Trophoblast cell (in vitro differentiated cells and primary cell): ENCODE results near the gene UPF1.

Source experiments
- DNase-seq, 2 donors: peaks; one replicate each; pipeline ENCODE4 v3.0.0-alpha.2; 2016
- H2AFZ ChIP-seq: 2 replicates; pipeline ENCODE4 v1.6.1; 2013; ENCODE audit warnings: low read length, moderate library complexity, mild to moderate bottlenecking; ENCODE audit not compliant: insufficient read depth, poor library complexity
- H2AK5ac ChIP-seq: 2 replicates; pipeline ENCODE4 v1.6.1; 2013; ENCODE audit warnings: mild to moderate bottlenecking, low read length
- H2BK120ac ChIP-seq: 2 replicates; pipeline ENCODE4 v1.6.1; 2013; ENCODE audit warnings: low read length, mild to moderate bottlenecking, moderate library complexity; ENCODE audit not compliant: insufficient read depth, poor library complexity
- H2BK12ac ChIP-seq: 2 replicates; pipeline ENCODE4 v1.6.1; 2013; ENCODE audit warnings: mild to moderate bottlenecking, low read length, moderate library complexity
- H2BK5ac ChIP-seq: 2 replicates; pipeline ENCODE4 v1.6.1; 2013; ENCODE audit warnings: low read length, low read depth, moderate library complexity, mild to moderate bottlenecking; ENCODE audit not compliant: poor library complexity
- H3K14ac ChIP-seq: 2 replicates; pipeline ENCODE4 v1.6.1; 2013; ENCODE audit warnings: mild to moderate bottlenecking, low read length
- H3K18ac ChIP-seq: 2 replicates; pipeline ENCODE4 v1.6.1; 2013; ENCODE audit warnings: mild to moderate bottlenecking, low read length
- H3K23ac ChIP-seq: 2 replicates; pipeline ENCODE4 v1.6.1; 2013; ENCODE audit warnings: low read length
- H3K27ac ChIP-seq: 2 replicates; pipeline ENCODE4 v1.5.1; 2013; ENCODE audit warnings: low read depth, mild to moderate bottlenecking, inconsistent platforms, low read length, moderate library complexity
- H3K27me3 ChIP-seq: 2 replicates; pipeline ENCODE4 v1.6.1; 2013; ENCODE audit warnings: inconsistent platforms, mild to moderate bottlenecking, low read length, moderate library complexity; ENCODE audit not compliant: insufficient read depth
- H3K36me3 ChIP-seq, 2 experiments: 1 replicate in 1 of 2; 2 replicates in 1 of 2; pipeline ENCODE4 v1.6.1; 2013; ENCODE audit warnings: low read length in 2 of 2, mild to moderate bottlenecking in 2 of 2, moderate library complexity in 1 of 2; ENCODE audit not compliant: insufficient read depth in 2 of 2, control insufficient read depth in 1 of 2
- H3K4ac ChIP-seq: 2 replicates; pipeline ENCODE4 v1.6.1; 2013; ENCODE audit warnings: low read depth, mild to moderate bottlenecking, low read length, moderate library complexity
- H3K4me1 ChIP-seq, 2 experiments: 1 replicate in 1 of 2; 2 replicates in 1 of 2; pipeline ENCODE4 v1.6.1; 2013; ENCODE audit warnings: low read length in 2 of 2, mild to moderate bottlenecking in 2 of 2, moderate library complexity in 1 of 2; ENCODE audit not compliant: insufficient read depth in 2 of 2, control insufficient read depth in 1 of 2
- H3K4me2 ChIP-seq: 2 replicates; pipeline ENCODE4 v1.6.1; 2013; ENCODE audit warnings: inconsistent platforms, mild to moderate bottlenecking, low read length, moderate library complexity
- H3K4me3 ChIP-seq: 2 replicates; pipeline ENCODE4 v1.5.1; 2013; ENCODE audit warnings: mild to moderate bottlenecking, low read depth, low read length, inconsistent platforms
- H3K79me1 ChIP-seq: one replicate; pipeline ENCODE4 v1.6.1; 2013; ENCODE audit warnings: low read length
- H3K79me2 ChIP-seq: 2 replicates; pipeline ENCODE4 v1.6.1; 2013; ENCODE audit warnings: low read length, mild to moderate bottlenecking; ENCODE audit not compliant: control insufficient read depth, insufficient read depth, poor library complexity
- H3K9ac ChIP-seq: 2 replicates; pipeline ENCODE4 v1.6.1; 2013; ENCODE audit warnings: mild to moderate bottlenecking, low read length
- H3K9me3 ChIP-seq: 2 replicates; pipeline ENCODE4 v1.6.1; 2013; ENCODE audit warnings: low read depth, mild to moderate bottlenecking, control low read depth, inconsistent platforms, low read length; ENCODE audit not compliant: insufficient read depth
- H4K12ac ChIP-seq: 2 replicates; pipeline ENCODE4 v1.6.1; 2013; ENCODE audit warnings: low read depth, mild to moderate bottlenecking, low read length, moderate library complexity
- H4K8ac ChIP-seq: 2 replicates; pipeline ENCODE4 v1.6.1; 2013; ENCODE audit warnings: low read depth, mild to moderate bottlenecking, low read length, moderate library complexity
- H4K91ac ChIP-seq: one replicate; pipeline ENCODE4 v1.6.1; 2013; ENCODE audit warnings: low read depth, mild to moderate bottlenecking, low read length, moderate library complexity
- WGBS: extraction: QIAGEN DNeasy Blood & Tissue Kit; methylation state at CpG from one replicate; pipeline ENCODE4 v1.1.7; 2013; ENCODE audit warnings: missing lambda C conversion rate; ENCODE audit not compliant: insufficient read length, insufficient coverage; ENCODE audit errors: extremely low coverage; 5-methylcytosine and 5-hydroxymethylcytosine counted together

Gene UPF1

DNA sequence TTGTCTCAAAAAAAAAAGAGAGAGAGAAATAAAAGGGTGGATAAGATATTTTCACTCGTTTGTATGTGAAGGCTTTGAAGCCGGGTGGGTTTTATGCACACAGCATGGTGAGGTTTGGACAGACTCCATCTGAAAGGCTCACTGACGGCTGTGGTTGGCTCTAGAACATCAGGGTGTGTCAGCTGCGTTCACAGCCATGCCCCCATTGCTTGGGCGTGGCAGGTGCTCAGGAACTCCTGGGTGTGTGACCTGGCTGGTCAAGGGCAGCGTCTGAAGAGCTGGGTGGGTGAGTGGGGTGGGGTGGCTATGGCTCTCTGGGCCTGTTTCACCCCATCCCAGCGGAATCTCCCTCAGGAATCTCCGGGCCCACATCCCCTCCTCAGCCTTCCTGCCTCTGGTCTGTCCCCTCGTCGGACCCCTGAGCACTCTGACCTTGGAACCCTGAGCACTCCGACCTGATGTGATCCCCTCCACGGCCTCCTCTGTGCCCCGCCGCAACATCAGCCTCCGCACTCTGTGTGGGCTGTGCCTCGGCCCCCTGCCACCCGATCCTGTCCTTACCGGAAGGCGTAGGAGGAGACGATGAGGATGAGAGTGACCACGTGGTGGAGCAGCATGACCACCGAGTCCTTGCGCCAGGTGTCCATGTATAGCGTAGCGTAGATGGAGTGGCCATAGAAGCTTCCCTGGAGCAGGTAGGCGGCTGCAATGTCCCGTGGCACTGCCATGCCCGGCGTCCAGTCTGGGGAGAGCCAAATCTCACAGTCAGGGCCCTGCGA is 52.0 kb downstream of the UPF1 start:
- Histone ChIP-seq H2BK5ac (no peak overlapping the region), H3K79me2 (no peaks in the 10 kb centered on the region)
- no CpG with 5 or more reads among the region's 30 CpGs for WGBS

GRCh38 chr19:18886972-18887371 is 55.2 kb downstream of the UPF1 start:
- no peaks in the 10 kb centered on the region for H3K27me3 ChIP-seq
- no peak overlapping the region for H3K4ac ChIP-seq
- H3K18ac ChIP-seq = no peak overlapping the region
- H2BK12ac ChIP-seq = no peak overlapping the region
- H4K12ac ChIP-seq = no peak overlapping the region
- peaks cover 6% of the 10 kb centered on the region for H3K9me3 ChIP-seq
- H2BK120ac ChIP-seq = no peak overlapping the region
- no peak for DNase-seq
- no peak overlapping the region for H4K8ac ChIP-seq
- no peaks in the 10 kb centered on the region for H3K79me1 ChIP-seq
- no peaks in the 10 kb centered on the region for H3K36me3 ChIP-seq
- no peak overlapping the region for H3K27ac ChIP-seq
- H3K14ac ChIP-seq = no peak overlapping the region
- WGBS = no CpG with 5 or more reads among the region's 4 CpGs
- no peak overlapping the region for H2BK5ac ChIP-seq
- no peak overlapping the region for H2AFZ ChIP-seq
- no peak overlapping the region for H3K23ac ChIP-seq
- no peak overlapping the region for H2AK5ac ChIP-seq
- H3K4me3 ChIP-seq = no peak overlapping the region
- no peak overlapping the region for H3K9ac ChIP-seq
- no peak overlapping the region for H3K4me2 ChIP-seq
- H3K4me1 ChIP-seq = no peaks in the 10 kb centered on the region
- H4K91ac ChIP-seq = no peak overlapping the region
- no peaks in the 10 kb centered on the region for H3K79me2 ChIP-seq

More for the DNA sequence above, 52.0 kb downstream of the UPF1 start:
- peaks cover 0 to 4% of the 10 kb centered on the region in 2 experiments for H3K36me3 ChIP-seq
- H3K18ac ChIP-seq = no peak overlapping the region
- no peak overlapping the region for H3K9ac ChIP-seq
- no peak overlapping the region for H3K4me3 ChIP-seq
- no peak overlapping the region for H3K14ac ChIP-seq
- H3K4me1 ChIP-seq = no peaks in the 10 kb centered on the region
- no peak overlapping the region for H2AFZ ChIP-seq
- H4K91ac ChIP-seq = no peak overlapping the region
- H3K9me3 ChIP-seq = peaks cover 2% of the 10 kb centered on the region
- no peak overlapping the region for H4K12ac ChIP-seq
- H3K27me3 ChIP-seq = no peaks in the 10 kb centered on the region
- H2BK120ac ChIP-seq = no peak overlapping the region
- H2BK12ac ChIP-seq = no peak overlapping the region
- no peaks in the 10 kb centered on the region for H3K79me1 ChIP-seq
- H3K27ac ChIP-seq = no peak overlapping the region
- DNase-seq = peak in 1 of 2 donors; percentile 40
- no peak overlapping the region for H2AK5ac ChIP-seq
- H3K4me2 ChIP-seq = no peak overlapping the region
- no peak overlapping the region for H3K23ac ChIP-seq
- H3K4ac ChIP-seq = no peak overlapping the region
- H4K8ac ChIP-seq = no peak overlapping the region

GRCh38 chr19:18889949-18890745 is 58.4 kb downstream of the UPF1 start:
- H3K18ac ChIP-seq = no peak overlapping the region
- no peak overlapping the region for H4K91ac ChIP-seq
- H3K79me1 ChIP-seq = no peaks in the 10 kb centered on the region
- no peak overlapping the region for H3K23ac ChIP-seq
- no peak overlapping the region for H2BK120ac ChIP-seq
- no peak overlapping the region for H3K4ac ChIP-seq
- no peak for DNase-seq
- peaks cover 0 to 2% of the 10 kb centered on the region in 2 experiments for H3K36me3 ChIP-seq
- no peak overlapping the region for H2BK12ac ChIP-seq
- no peak overlapping the region for H2BK5ac ChIP-seq
- no CpG with 5 or more reads among the region's 10 CpGs for WGBS
- no peak overlapping the region for H4K8ac ChIP-seq
- no peak overlapping the region for H3K9ac ChIP-seq
- no peak overlapping the region for H3K14ac ChIP-seq
- H3K27me3 ChIP-seq = peaks cover 2% of the 10 kb centered on the region
- no peak overlapping the region for H2AK5ac ChIP-seq
- H4K12ac ChIP-seq = no peak overlapping the region
- H3K4me2 ChIP-seq = no peak overlapping the region
- H3K4me3 ChIP-seq = no peak overlapping the region
- peaks cover 0 to 2% of the 10 kb centered on the region in 2 experiments for H3K4me1 ChIP-seq
- no peaks in the 10 kb centered on the region for H3K79me2 ChIP-seq
- no peak overlapping the region for H2AFZ ChIP-seq
- H3K27ac ChIP-seq = no peak overlapping the region
- peaks cover 7% of the 10 kb centered on the region for H3K9me3 ChIP-seq

- no peak for DNase-seq
Observed at GRCh38 chr19:18893587-18894253, 62.0 kb downstream of the UPF1 start.

More at GRCh38 chr19:18893587-18894253, 62.0 kb downstream of the UPF1 start:
- no peak overlapping the region for H3K4me2 ChIP-seq
- H4K8ac ChIP-seq = no peak overlapping the region
- H3K27me3 ChIP-seq = peaks cover 6% of the 10 kb centered on the region
- H3K79me2 ChIP-seq = no peaks in the 10 kb centered on the region
- H3K23ac ChIP-seq = no peak overlapping the region
- H4K91ac ChIP-seq = no peak overlapping the region
- no peak overlapping the region for H3K18ac ChIP-seq
- no peak overlapping the region for H3K9ac ChIP-seq
- H3K14ac ChIP-seq = no peak overlapping the region
- no peak overlapping the region for H2AK5ac ChIP-seq
- no peak overlapping the region for H4K12ac ChIP-seq
- H3K36me3 ChIP-seq = peaks cover 0 to 2% of the 10 kb centered on the region in 2 experiments
- no peak overlapping the region for H2BK12ac ChIP-seq
- peaks cover 2% of the 10 kb centered on the region for H3K79me1 ChIP-seq
- no peak overlapping the region for H2BK120ac ChIP-seq
- no peak overlapping the region for H3K27ac ChIP-seq
- no CpG with 5 or more reads among the region's 18 CpGs for WGBS
- no peak overlapping the region for H3K4me3 ChIP-seq
- H3K4ac ChIP-seq = no peak overlapping the region
- peaks cover 7 to 9% of the 10 kb centered on the region in 2 experiments for H3K4me1 ChIP-seq
- H3K9me3 ChIP-seq = peaks cover 10% of the 10 kb centered on the region
- H2AFZ ChIP-seq = no peak overlapping the region
- H2BK5ac ChIP-seq = no peak overlapping the region
